A549 (cell line): Measurements from ENCODE around the gene ELOB. TPM values are rescaled to one million over a fixed set of nuclear protein-coding genes. Genes with fewer than 3 reads are reported as not detected.

ENCODE experiments used
- ATAC-seq, 2 experiments: fragments of 200-7000 bp in 1 of 2; fragments of >200 bp in 1 of 2; cut with Nextera tagmentation in 1 of 2; cut with Tn5 transposase in 1 of 2; 3 replicates each; pipeline versions ENCODE4 v1.8.0 to v1.9.1; 2018 to 2020; ENCODE audit warnings: mild to moderate bottlenecking in 1 of 2, moderate library complexity in 1 of 2
- CTCF ChIA-PET: fragments of 300-600 bp; sonication (Branson Sonifier 250); formaldehyde crosslinking; extraction: SDS; loops from one replicate; lab custom pipeline; 2021; ENCODE audit warnings: antibody characterized with exemption, inconsistent platforms; lab: Yijun Ruan, JAX
- POLR2A ChIA-PET: fragments of 350-600 bp; formaldehyde crosslinking; extraction: SDS; loops from one replicate; lab custom pipeline; 2021; ENCODE audit warnings: antibody characterized with exemption, inconsistent platforms; lab: Yijun Ruan, JAX
- DNase-seq, 2 experiments: peaks; one replicate each; pipeline versions ENCODE4 v3.0.0 to v3.0.0-alpha.2; 2011 to 2016; ENCODE audit warnings: low read depth in 1 of 2, low spot score in 1 of 2
- FAIRE-seq: peaks from 2 replicates; lab custom pipeline; 2011; peaks lifted over from hg19 to GRCh38; lab: Jason Lieb, UNC
- H3K27ac ChIP-seq, 2 experiments: fragments of >200 bp; sonication (Bioruptor Twin); formaldehyde crosslinking; 3 replicates each; pipeline ENCODE4 v1.5.1; 2016 to 2017
- H3K4me1 ChIP-seq: fragments of >200 bp; sonication (Bioruptor Twin); formaldehyde crosslinking; 3 replicates; pipeline ENCODE4 v1.6.1; 2016
- H3K4me2 ChIP-seq: fragments of >200 bp; sonication (Bioruptor Twin); formaldehyde crosslinking; 3 replicates; pipeline ENCODE4 v1.6.1; 2016
- H3K4me3 ChIP-seq: fragments of >200 bp; sonication (Bioruptor Twin); formaldehyde crosslinking; 3 replicates; pipeline ENCODE4 v1.5.1; 2016
- H3K9me3 ChIP-seq: fragments of >200 bp; sonication (Bioruptor Twin); formaldehyde crosslinking; 3 replicates; pipeline ENCODE4 v1.6.1; 2016
- BHLHE40 ChIP-seq: IDR thresholded peaks from 2 replicates; pipeline ENCODE4 v1.6.1; 2012; ENCODE audit warnings: low read depth, low read length, inconsistent platforms
- CBX2 ChIP-seq: fragments of 200-600 bp; sonication (generic); IDR thresholded peaks from 2 replicates; pipeline ENCODE4 v1.6.1; 2016; ENCODE audit warnings: low read depth, mild to moderate bottlenecking, borderline replicate concordance
- CEBPB ChIP-seq, 2 experiments: fragments of >200 bp in 1 of 2; sonication (Bioruptor Twin) in 1 of 2; formaldehyde crosslinking in 1 of 2; IDR thresholded peaks; 2 replicates each; pipeline ENCODE4 v1.6.1; 2012 to 2016
- CTCF ChIP-seq: fragments of >200 bp; sonication (Bioruptor Twin); formaldehyde crosslinking; IDR thresholded peaks from 3 replicates; pipeline ENCODE4 v1.5.1; 2016
- E2F6 ChIP-seq: IDR thresholded peaks from 2 replicates; pipeline ENCODE4 v1.6.1; 2012; ENCODE audit warnings: low read depth, borderline replicate concordance
- EHMT2 ChIP-seq: fragments of 200-600 bp; sonication (generic); IDR thresholded peaks from 2 replicates; pipeline ENCODE4 v1.6.1; 2016; ENCODE audit warnings: antibody characterized with exemption, low read depth, mild to moderate bottlenecking, moderate library complexity
- EP300 ChIP-seq, 2 experiments: fragments of >200 bp; sonication (Bioruptor Twin); formaldehyde crosslinking; IDR thresholded peaks; 2 replicates in 1 of 2; 3 replicates in 1 of 2; pipeline ENCODE4 v1.6.1; 2016 to 2017
- FOSL2 ChIP-seq, 2 experiments: fragments of 450-650 bp in 1 of 2; fragments of >200 bp in 1 of 2; sonication (Bioruptor Twin) in 1 of 2; formaldehyde crosslinking; IDR thresholded peaks; 2 replicates each; pipeline versions ENCODE4 v1.5.0 to v1.6.1; 2016 to 2020; ENCODE audit warnings: mild to moderate bottlenecking in 1 of 2, moderate library complexity in 1 of 2
- FOXS1 ChIP-seq: fragments of 250-450 bp; sonication (Bioruptor Pico); IDR thresholded peaks from 2 replicates; pipeline ENCODE4 v1.5.0; 2020; ENCODE audit warnings: mild to moderate bottlenecking, moderate library complexity
- HOXB5 ChIP-seq: fragments of 250-450 bp; sonication (Bioruptor Pico); IDR thresholded peaks from 2 replicates; pipeline ENCODE4 v1.5.0; 2020; ENCODE audit warnings: mild to moderate bottlenecking, moderate library complexity
- JUN ChIP-seq, 2 experiments: fragments of >200 bp; sonication (Bioruptor Twin); formaldehyde crosslinking; IDR thresholded peaks; 2 replicates in 1 of 2; 3 replicates in 1 of 2; pipeline ENCODE4 v1.6.1; 2016 to 2017
- JUNB ChIP-seq: fragments of >200 bp; sonication (Bioruptor Twin); formaldehyde crosslinking; IDR thresholded peaks from 2 replicates; pipeline ENCODE4 v1.6.1; 2016
- MAZ ChIP-seq: fragments of 150-350 bp; IDR thresholded peaks from 2 replicates; pipeline ENCODE4 v1.6.1; 2014; ENCODE audit warnings: antibody characterized with exemption, low read depth, low read length, borderline replicate concordance
- NR3C1 ChIP-seq: fragments of >200 bp; sonication (Bioruptor Twin); formaldehyde crosslinking; IDR thresholded peaks from 3 replicates; pipeline ENCODE4 v1.6.1; 2017
- PBX3 ChIP-seq: IDR thresholded peaks from 2 replicates; pipeline ENCODE4 v1.6.1; 2012
- PHF8 ChIP-seq: fragments of 200-600 bp; sonication (generic); IDR thresholded peaks from 2 replicates; pipeline ENCODE4 v1.6.1; 2016; ENCODE audit warnings: low read depth, mild to moderate bottlenecking, antibody characterized with exemption, moderate library complexity, borderline replicate concordance
- POLR2AphosphoS2 ChIP-seq: conservative IDR thresholded peaks from 2 replicates; pipeline ENCODE4 v1.6.1; 2012; ENCODE audit warnings: low read length, improper control_type of control experiment, inconsistent platforms
- RCOR1 ChIP-seq: fragments of 150-350 bp; IDR thresholded peaks from 2 replicates; pipeline ENCODE4 v1.6.1; 2014; ENCODE audit warnings: antibody characterized with exemption, low read length, low read depth
- SREBF2 ChIP-seq: fragments of 450-650 bp; IDR thresholded peaks from 2 replicates; pipeline ENCODE4 v1.6.1; 2014; ENCODE audit warnings: mild to moderate bottlenecking, moderate library complexity
- USF2 ChIP-seq: fragments of 450-650 bp; IDR thresholded peaks from 2 replicates; pipeline ENCODE4 v1.6.1; 2014; ENCODE audit warnings: antibody characterized with exemption
- ZFP36 ChIP-seq: fragments of 450-650 bp; IDR thresholded peaks from 2 replicates; pipeline ENCODE4 v1.6.1; 2014; ENCODE audit warnings: borderline replicate concordance; ENCODE audit not compliant: partially characterized antibody
- WGBS: methylation state at CpG from one replicate; pipeline ENCODE4 v1.1.6; 2017; ENCODE audit errors: missing lambda C conversion rate; 5-methylcytosine and 5-hydroxymethylcytosine counted together
- polyA plus RNA-seq, 4 experiments: library from polyadenylated mRNA; depleted of rRNA in 3 of 4; stranded (reverse); fragments of >200 nt; fragmentation: RNase III in 1 of 4; extraction: RNeasy Plus Mini Kit Qiagen cat#74134 plus additional on column Dnase treatment in 1 of 4; gene quantifications; 2 replicates in 3 of 4; 3 replicates in 1 of 4; pipeline ENCODE4 v1.2.3, GENCODE V29; 2011 to 2017

The ELOB gene
- polyA plus RNA-seq, 2 of the 4 experiments (the other 2 are of a cell fraction) = 136 to 494 TPM

- Histone ChIP-seq H3K27ac (no peak overlapping the region), H3K9me3 (no peaks in the 10 kb centered on the region), H3K4me1 (peaks cover 38% of the 10 kb centered on the region)
- DNase-seq (no peak), FAIRE-seq (no peak), ATAC-seq (no peak; a peak in 2 of 6 replicates)
- 93% methylated on average over 15 of the region's 19 CpGs for WGBS
- POLR2A ChIA-PET = no interaction called here
- no peak for TF ChIP-seq ZFP36
- TF ChIP-seq SREBF2 = no peak
- no peak for TF ChIP-seq RCOR1
- no peak for TF ChIP-seq USF2
- TF ChIP-seq CBX2 = no peak
- TF ChIP-seq FOSL2 (IDR thresholded peaks at IDR 0.05) = no peak
- TF ChIP-seq FOSL2 (CRISPR knock-in tag; IDR thresholded peaks at IDR 0.05) = no peak
- no peak for TF ChIP-seq EP300 (IDR thresholded peaks at IDR 0.05)
- no peak for TF ChIP-seq MAZ
- TF ChIP-seq, all 56 proteins: peak for 0
- CTCF ChIA-PET = interaction anchor here (0.7 to 2.8 kb wide), 9 partner anchors 8 to 102 kb away, joined by 3 to 9 read pairs (median 4); partner anchors contain the start of gene SRRM2
- Histone ChIP-seq H3K4me3 (no peak overlapping the region), H3K4me2 (no peak overlapping the region)
Measured at GRCh38 chr16:2767140-2767731, 9.8 kb downstream of the ELOB start.

GRCh38 chr16:2766430-2767139, 10.5 kb downstream of the ELOB start:
- TF ChIP-seq NR3C1 = no peak
- TF ChIP-seq, all 56 proteins: peak for 0
- ChIA-PET POLR2A (no interaction called here), CTCF (interaction anchor here (0.7 to 2.8 kb wide), 6 partner anchors 13 to 102 kb away, joined by 3 to 9 read pairs (median 4); partner anchors contain the start of gene SRRM2)
- DNase-seq (no peak), ATAC-seq (no peak), FAIRE-seq (no peak)
- peaks cover 38% of the 10 kb centered on the region for H3K4me1 ChIP-seq
- H3K4me3 ChIP-seq = no peak overlapping the region
- no peak overlapping the region for H3K27ac ChIP-seq
- 95% methylated on average over 42 of the region's 44 CpGs for WGBS
- H3K9me3 ChIP-seq = no peaks in the 10 kb centered on the region
- H3K4me2 ChIP-seq = no peak overlapping the region

GRCh38 chr16:2765462-2766404, 11.3 kb downstream of the ELOB start:
- H3K9me3 ChIP-seq = no peaks in the 10 kb centered on the region
- TF ChIP-seq POLR2AphosphoS2 = 0 out of 2 replicates have a peak, but pooled peaks have one; percentile 28
- no peak for TF ChIP-seq NR3C1
- DNase-seq (no peak), ATAC-seq (no peak), FAIRE-seq (no peak)
- CTCF ChIA-PET = interaction anchor here (0.7 to 1.9 kb wide), 5 partner anchors 9 to 102 kb away, joined by 3 to 9 read pairs (median 3); no protein-coding TSS in a partner anchor
- POLR2A ChIA-PET = no interaction called here
- H3K4me2 ChIP-seq = no peak overlapping the region
- H3K27ac ChIP-seq = no peak overlapping the region
- no peak overlapping the region for H3K4me3 ChIP-seq
- 98% methylated on average over 73 of the region's 73 CpGs for WGBS
- H3K4me1 ChIP-seq = peaks cover 34% of the 10 kb centered on the region

GRCh38 chr16:2764718-2765117, 12.4 kb downstream of the ELOB start:
- no peak for FAIRE-seq
- H3K4me1 ChIP-seq = peaks cover 24% of the 10 kb centered on the region
- CTCF ChIA-PET = interaction anchor here (0.6 to 2.0 kb wide), 7 partner anchors 8 to 108 kb away, joined by 3 to 9 read pairs (median 3); no protein-coding TSS in a partner anchor
- no peak overlapping the region for H3K27ac ChIP-seq
- no peak overlapping the region for H3K4me3 ChIP-seq
- DNase-seq = no peak
- no peak overlapping the region for H3K4me2 ChIP-seq
- WGBS = 89% methylated on average over 9 of the region's 9 CpGs
- ATAC-seq = no peak
- H3K9me3 ChIP-seq = no peaks in the 10 kb centered on the region
- POLR2A ChIA-PET = no interaction called here
- TF ChIP-seq HOXB5 (CRISPR knock-in tag) (no peak), PHF8 (no peak), CTCF (no peak), MAZ (no peak), PBX3 (no peak), BHLHE40 (no peak), JUN (IDR thresholded peaks at IDR 0.05) (no peak), JUNB (no peak), E2F6 (no peak), SREBF2 (no peak), CEBPB (IDR thresholded peaks at IDR 0.05) (no peak), FOXS1 (CRISPR knock-in tag) (no peak), EHMT2 (no peak)
